ENCODE data around the gene TIMP3.

Gene TIMP3

GRCh38 chr22:32828561-32828960 is 27.1 kb downstream of the TIMP3 start:
- H3K27ac ChIP-seq (ENCODE audit: low read length): no peak overlapping the region
- H3K4me1 ChIP-seq (ENCODE audit: control insufficient read depth, insufficient read depth, low read length): peaks cover 4% of the 10 kb centered on the region; the same call in 1 of the 2 replicates
- WGBS (ENCODE audit: insufficient coverage, insufficient read length): no CpG with 5 or more reads among the region's 5 CpGs
- no peak for DNase-seq (ENCODE audit: low read depth, low spot score)
- H3K9me3 ChIP-seq (ENCODE audit: control insufficient read depth, insufficient read depth, low read length): no peaks in the 10 kb centered on the region
- no peaks in the 10 kb centered on the region for H3K36me3 ChIP-seq (ENCODE audit: control insufficient read depth, insufficient read depth, low read length)
- H3K4me3 ChIP-seq (ENCODE audit: low read length): no peak overlapping the region
- no peaks in the 10 kb centered on the region for H3K27me3 ChIP-seq (ENCODE audit: control insufficient read depth, insufficient read depth, low read length)

DNA sequence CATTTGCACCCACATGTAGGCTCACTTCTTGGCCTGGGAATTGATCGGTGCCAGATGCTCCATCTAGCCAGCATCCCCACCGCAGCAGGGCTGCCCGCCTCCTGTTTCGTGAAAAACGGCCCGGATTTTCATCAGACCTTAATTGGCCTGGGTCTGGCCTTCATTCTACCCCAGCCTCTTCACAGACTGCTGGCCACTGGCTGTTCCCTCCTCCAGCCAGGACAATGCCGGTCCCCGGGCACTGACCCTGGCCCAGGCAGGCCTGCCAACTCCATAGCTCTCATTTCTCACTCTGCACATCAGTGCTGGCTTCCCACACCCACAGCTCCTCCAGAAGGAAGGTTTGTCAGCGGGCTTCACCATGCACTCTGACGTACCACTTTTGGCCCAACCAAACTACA is 27.9 kb downstream of the TIMP3 start:
- no peak for DNase-seq (ENCODE audit: low read depth, low spot score)
- H3K27me3 ChIP-seq (ENCODE audit: control insufficient read depth, insufficient read depth, low read length): no peaks in the 10 kb centered on the region
- no peak overlapping the region for H3K27ac ChIP-seq (ENCODE audit: low read length)
- no peaks in the 10 kb centered on the region for H3K36me3 ChIP-seq (ENCODE audit: control insufficient read depth, insufficient read depth, low read length)
- H3K4me3 ChIP-seq (ENCODE audit: low read length): no peak overlapping the region
- no peaks in the 10 kb centered on the region for H3K9me3 ChIP-seq (ENCODE audit: control insufficient read depth, insufficient read depth, low read length)
- H3K4me1 ChIP-seq (ENCODE audit: control insufficient read depth, insufficient read depth, low read length): peaks cover 4% of the 10 kb centered on the region; the same call in 1 of the 2 replicates
- no CpG with 5 or more reads among the region's 10 CpGs for WGBS (ENCODE audit: insufficient coverage, insufficient read length)

- DNase-seq (ENCODE audit: low read depth, low spot score): no peak
- no CpG with 5 or more reads among the region's 11 CpGs for WGBS (ENCODE audit: insufficient coverage, insufficient read length)
- no peak overlapping the region for H3K4me3 ChIP-seq (ENCODE audit: low read length)
- no peaks in the 10 kb centered on the region for H3K9me3 ChIP-seq (ENCODE audit: control insufficient read depth, insufficient read depth, low read length)
- H3K27me3 ChIP-seq (ENCODE audit: control insufficient read depth, insufficient read depth, low read length): no peaks in the 10 kb centered on the region
- peaks cover 4% of the 10 kb centered on the region; the same call in 1 of the 2 replicates for H3K4me1 ChIP-seq (ENCODE audit: control insufficient read depth, insufficient read depth, low read length)
- H3K27ac ChIP-seq (ENCODE audit: low read length): no peak overlapping the region
- H3K36me3 ChIP-seq (ENCODE audit: control insufficient read depth, insufficient read depth, low read length): no peaks in the 10 kb centered on the region
Observed at GRCh38 chr22:32830473-32830872, 29.0 kb downstream of the TIMP3 start.

DNA sequence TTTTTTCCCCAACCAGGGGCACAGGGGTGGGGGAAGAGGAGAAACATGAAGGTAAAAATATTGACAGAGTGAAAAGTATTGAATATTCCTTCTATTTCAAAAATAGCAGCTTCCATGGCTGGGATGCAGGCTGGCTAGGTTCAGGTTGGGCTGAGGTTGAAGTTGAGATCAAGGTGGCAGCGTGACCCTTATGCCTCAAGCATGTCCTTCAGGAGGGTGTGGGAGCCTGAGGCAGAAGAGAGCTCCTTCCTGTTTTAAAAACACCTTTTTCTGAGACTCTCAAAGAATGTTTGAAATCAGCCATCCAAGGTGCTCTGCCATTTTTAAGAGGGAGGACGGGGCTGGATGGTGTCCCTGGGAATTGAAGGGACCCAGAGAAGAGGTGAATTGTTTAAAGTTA is 29.5 kb downstream of the TIMP3 start:
- Histone ChIP-seq H3K9me3 (ENCODE audit: control insufficient read depth, insufficient read depth, low read length) (no peaks in the 10 kb centered on the region), H3K27ac (ENCODE audit: low read length) (no peak overlapping the region), H3K4me3 (ENCODE audit: low read length) (no peak overlapping the region), H3K27me3 (ENCODE audit: control insufficient read depth, insufficient read depth, low read length) (no peaks in the 10 kb centered on the region), H3K4me1 (ENCODE audit: control insufficient read depth, insufficient read depth, low read length) (peaks cover 4% of the 10 kb centered on the region; the same call in 1 of the 2 replicates), H3K36me3 (ENCODE audit: control insufficient read depth, insufficient read depth, low read length) (no peaks in the 10 kb centered on the region)
- no CpG with 5 or more reads among the region's 2 CpGs for WGBS (ENCODE audit: insufficient coverage, insufficient read length)
- no peak for DNase-seq (ENCODE audit: low read depth, low spot score)

- Histone ChIP-seq H3K4me1 (ENCODE audit: control insufficient read depth, insufficient read depth, low read length) (peaks cover 4% of the 10 kb centered on the region; the same call in 1 of the 2 replicates), H3K4me3 (ENCODE audit: low read length) (no peak overlapping the region), H3K36me3 (ENCODE audit: control insufficient read depth, insufficient read depth, low read length) (no peaks in the 10 kb centered on the region), H3K27me3 (ENCODE audit: control insufficient read depth, insufficient read depth, low read length) (no peaks in the 10 kb centered on the region), H3K9me3 (ENCODE audit: control insufficient read depth, insufficient read depth, low read length) (no peaks in the 10 kb centered on the region), H3K27ac (ENCODE audit: low read length) (no peak overlapping the region)
- WGBS (ENCODE audit: insufficient coverage, insufficient read length): no CpG with 5 or more reads among the region's 3 CpGs
- no peak for DNase-seq (ENCODE audit: low read depth, low spot score)
Observed at GRCh38 chr22:32831584-32831983, 30.1 kb downstream of the TIMP3 start.

GRCh38 chr22:32832174-32832573 is 30.7 kb downstream of the TIMP3 start:
- peaks cover 4% of the 10 kb centered on the region; the same call in 1 of the 2 replicates for H3K4me1 ChIP-seq (ENCODE audit: control insufficient read depth, insufficient read depth, low read length)
- H3K27ac ChIP-seq (ENCODE audit: low read length): no peak overlapping the region
- H3K4me3 ChIP-seq (ENCODE audit: low read length): no peak overlapping the region
- no peaks in the 10 kb centered on the region for H3K9me3 ChIP-seq (ENCODE audit: control insufficient read depth, insufficient read depth, low read length)
- DNase-seq (ENCODE audit: low read depth, low spot score): no peak
- no peaks in the 10 kb centered on the region for H3K36me3 ChIP-seq (ENCODE audit: control insufficient read depth, insufficient read depth, low read length)
- no CpG with 5 or more reads among the region's 4 CpGs for WGBS (ENCODE audit: insufficient coverage, insufficient read length)
- H3K27me3 ChIP-seq (ENCODE audit: control insufficient read depth, insufficient read depth, low read length): no peaks in the 10 kb centered on the region

DNA sequence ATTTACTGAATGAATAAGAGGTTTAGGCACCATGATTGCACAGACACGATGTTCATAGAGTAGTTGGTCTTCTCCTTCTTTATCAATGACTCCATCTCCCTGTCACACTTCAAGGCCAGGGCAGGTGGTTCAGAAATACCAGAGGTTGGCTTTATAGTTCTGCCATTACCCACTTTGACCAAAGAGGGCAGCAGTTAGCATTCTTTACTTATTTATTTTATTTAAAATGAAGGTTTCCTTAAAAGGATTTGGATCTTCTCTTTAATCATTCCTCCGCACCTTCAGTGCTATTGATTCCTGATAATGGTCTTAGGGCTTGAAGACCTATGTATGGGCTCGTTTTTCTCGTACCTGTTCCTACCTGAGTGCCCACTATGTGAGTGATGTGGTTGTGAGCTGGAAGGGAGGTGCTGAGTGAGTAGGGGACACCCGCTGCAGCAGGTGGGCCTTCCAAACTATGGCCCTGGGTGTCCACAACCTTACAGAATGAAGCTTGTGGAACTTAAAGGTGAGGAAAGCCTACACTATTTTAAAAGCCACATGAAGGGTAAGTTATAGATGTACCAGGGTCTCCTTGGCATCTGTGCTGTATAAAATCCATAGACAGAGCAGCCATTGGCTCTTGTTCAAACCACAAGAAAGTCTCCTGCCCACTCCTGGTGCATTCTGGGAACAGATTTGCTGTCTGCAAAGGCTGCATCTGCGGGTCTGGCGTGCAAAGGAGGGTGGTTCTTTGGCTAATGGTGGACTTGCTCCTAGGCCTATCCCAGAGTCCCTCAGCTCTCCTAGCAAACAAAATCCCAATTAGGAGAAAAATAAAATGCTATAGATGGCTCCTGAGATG is 35.0 kb downstream of the TIMP3 start:
- WGBS (ENCODE audit: insufficient coverage, insufficient read length): no CpG with 5 or more reads among the region's 7 CpGs
- no peaks in the 10 kb centered on the region for H3K36me3 ChIP-seq (ENCODE audit: control insufficient read depth, insufficient read depth, low read length)

GRCh38 chr22:32837142-32837541 is 35.6 kb downstream of the TIMP3 start:
- H3K9me3 ChIP-seq (ENCODE audit: control insufficient read depth, insufficient read depth, low read length): no peaks in the 10 kb centered on the region
- no peaks in the 10 kb centered on the region for H3K36me3 ChIP-seq (ENCODE audit: control insufficient read depth, insufficient read depth, low read length)
- no peaks in the 10 kb centered on the region for H3K4me1 ChIP-seq (ENCODE audit: control insufficient read depth, insufficient read depth, low read length)
- no CpG with 5 or more reads among the region's 9 CpGs for WGBS (ENCODE audit: insufficient coverage, insufficient read length)
- H3K4me3 ChIP-seq (ENCODE audit: low read length): no peak overlapping the region
- DNase-seq (ENCODE audit: low read depth, low spot score): no peak
- H3K27ac ChIP-seq (ENCODE audit: low read length): no peak overlapping the region
- no peaks in the 10 kb centered on the region for H3K27me3 ChIP-seq (ENCODE audit: control insufficient read depth, insufficient read depth, low read length)

More for the DNA sequence above, 35.0 kb downstream of the TIMP3 start:
- Histone ChIP-seq H3K4me3 (ENCODE audit: low read length) (no peak overlapping the region), H3K4me1 (ENCODE audit: control insufficient read depth, insufficient read depth, low read length) (no peaks in the 10 kb centered on the region), H3K27me3 (ENCODE audit: control insufficient read depth, insufficient read depth, low read length) (no peaks in the 10 kb centered on the region), H3K27ac (ENCODE audit: low read length) (no peak overlapping the region), H3K9me3 (ENCODE audit: control insufficient read depth, insufficient read depth, low read length) (no peaks in the 10 kb centered on the region)
- DNase-seq (ENCODE audit: low read depth, low spot score): no peak

- WGBS (ENCODE audit: insufficient coverage, insufficient read length): no CpG with 5 or more reads among the region's 4 CpGs
- DNase-seq (ENCODE audit: low read depth, low spot score): no peak
- H3K4me1 ChIP-seq (ENCODE audit: control insufficient read depth, insufficient read depth, low read length): no peaks in the 10 kb centered on the region
Observed at GRCh38 chr22:32837803-32838202, 36.3 kb downstream of the TIMP3 start.

GRCh38 chr22:32839831-32840584 is 38.5 kb downstream of the TIMP3 start:
- WGBS (ENCODE audit: insufficient coverage, insufficient read length): no CpG with 5 or more reads among the region's 14 CpGs
- Histone ChIP-seq H3K4me3 (ENCODE audit: low read length) (no peak overlapping the region), H3K36me3 (ENCODE audit: control insufficient read depth, insufficient read depth, low read length) (no peaks in the 10 kb centered on the region), H3K4me1 (ENCODE audit: control insufficient read depth, insufficient read depth, low read length) (no peaks in the 10 kb centered on the region), H3K9me3 (ENCODE audit: control insufficient read depth, insufficient read depth, low read length) (no peaks in the 10 kb centered on the region), H3K27me3 (ENCODE audit: control insufficient read depth, insufficient read depth, low read length) (no peaks in the 10 kb centered on the region), H3K27ac (ENCODE audit: low read length) (no peak overlapping the region)
- DNase-seq (ENCODE audit: low read depth, low spot score): no peak

More at GRCh38 chr22:32837803-32838202, 36.3 kb downstream of the TIMP3 start:
- Histone ChIP-seq H3K27ac (ENCODE audit: low read length) (no peak overlapping the region), H3K27me3 (ENCODE audit: control insufficient read depth, insufficient read depth, low read length) (no peaks in the 10 kb centered on the region), H3K36me3 (ENCODE audit: control insufficient read depth, insufficient read depth, low read length) (no peaks in the 10 kb centered on the region), H3K4me3 (ENCODE audit: low read length) (no peak overlapping the region), H3K9me3 (ENCODE audit: control insufficient read depth, insufficient read depth, low read length) (no peaks in the 10 kb centered on the region)
